HEK293 (cell line): ENCODE data around the gene WDPCP.

Source experiments
- EGR2 ChIP-seq: fragments of 450-650 bp; formaldehyde crosslinking; IDR thresholded peaks from 2 replicates; pipeline ENCODE4 v1.5.1; 2016; ENCODE audit warnings: low read depth, missing biosample characterization, missing genetic modification characterization
- PATZ1 ChIP-seq: fragments of 450-650 bp; formaldehyde crosslinking; IDR thresholded peaks from 2 replicates; pipeline ENCODE4 v1.5.1; 2016; ENCODE audit warnings: missing biosample characterization, missing genetic modification characterization
- PRDM2 ChIP-seq: fragments of 450-650 bp; formaldehyde crosslinking; IDR thresholded peaks from 2 replicates; pipeline ENCODE4 v1.5.1; 2016; ENCODE audit warnings: missing biosample characterization, missing genetic modification characterization, borderline replicate concordance
- SETDB1 ChIP-seq: IDR thresholded peaks from one replicate; pipeline ENCODE4 v1.6.1; 2017; ENCODE audit warnings: mild to moderate bottlenecking, low read length, moderate library complexity, mixed read lengths; ENCODE audit not compliant: insufficient read length
- SP2 ChIP-seq: fragments of 450-650 bp; formaldehyde crosslinking; IDR thresholded peaks from 2 replicates; pipeline ENCODE4 v1.5.1; 2016; ENCODE audit warnings: missing biosample characterization, missing genetic modification characterization
- YY1 ChIP-seq: fragments of 450-650 bp; formaldehyde crosslinking; IDR thresholded peaks from 2 replicates; pipeline ENCODE4 v1.5.1; 2018; ENCODE audit warnings: missing biosample characterization, missing genetic modification characterization
- ZEB2 ChIP-seq: fragments of 450-650 bp; formaldehyde crosslinking; IDR thresholded peaks from 2 replicates; pipeline ENCODE4 v1.5.1; 2016; ENCODE audit warnings: missing biosample characterization, missing genetic modification characterization
- ZNF146 ChIP-seq: fragments of 450-650 bp; formaldehyde crosslinking; IDR thresholded peaks from 2 replicates; pipeline ENCODE4 v1.5.1; 2016; ENCODE audit warnings: missing biosample characterization, missing genetic modification characterization
- ZNF362 ChIP-seq: fragments of 450-650 bp; formaldehyde crosslinking; IDR thresholded peaks from 2 replicates; pipeline ENCODE4 v1.5.1; 2016; ENCODE audit warnings: missing biosample characterization, missing genetic modification characterization
- ZNF366 ChIP-seq: fragments of 450-650 bp; formaldehyde crosslinking; conservative IDR thresholded peaks from 2 replicates; pipeline ENCODE4 v1.5.1; 2016; ENCODE audit warnings: missing biosample characterization, missing genetic modification characterization
- ZNF37A ChIP-seq: fragments of 450-650 bp; IDR thresholded peaks from 2 replicates; pipeline ENCODE4 v1.5.1; 2018; ENCODE audit warnings: missing biosample characterization, missing genetic modification characterization
- ZNF398 ChIP-seq: fragments of 450-650 bp; formaldehyde crosslinking; IDR thresholded peaks from 2 replicates; pipeline ENCODE4 v1.5.1; 2017; ENCODE audit warnings: missing biosample characterization, missing genetic modification characterization
- ZNF48 ChIP-seq: fragments of 450-650 bp; formaldehyde crosslinking; IDR thresholded peaks from 2 replicates; pipeline ENCODE4 v1.5.1; 2016; ENCODE audit warnings: missing biosample characterization, missing genetic modification characterization
- ZNF501 ChIP-seq: fragments of 450-650 bp; formaldehyde crosslinking; IDR thresholded peaks from 2 replicates; pipeline ENCODE4 v1.5.1; 2016; ENCODE audit warnings: missing biosample characterization, missing genetic modification characterization
- ZNF555 ChIP-seq: fragments of 450-650 bp; formaldehyde crosslinking; conservative IDR thresholded peaks from 2 replicates; pipeline ENCODE4 v1.5.1; 2017; ENCODE audit warnings: missing biosample characterization, mild to moderate bottlenecking, missing genetic modification characterization, inconsistent platforms
- ZNF629 ChIP-seq: fragments of 450-650 bp; formaldehyde crosslinking; IDR thresholded peaks from 2 replicates; pipeline ENCODE4 v1.5.1; 2017; ENCODE audit warnings: missing biosample characterization, missing genetic modification characterization
- ZNF664 ChIP-seq: fragments of 450-650 bp; formaldehyde crosslinking; IDR thresholded peaks from 2 replicates; pipeline ENCODE4 v1.5.1; 2016; ENCODE audit warnings: missing biosample characterization, missing genetic modification characterization
- ZSCAN23 ChIP-seq: fragments of 450-650 bp; formaldehyde crosslinking; IDR thresholded peaks from 2 replicates; pipeline ENCODE4 v1.5.1; 2016; ENCODE audit warnings: missing biosample characterization, missing genetic modification characterization
- TF ChIP-seq, protein P1 (sequence below): fragments of 450-650 bp; formaldehyde crosslinking; IDR thresholded peaks from 2 replicates; pipeline ENCODE4 v1.5.1; 2016; ENCODE audit warnings: missing biosample characterization, missing genetic modification characterization
- TF ChIP-seq, protein P2 (sequence below): fragments of 450-650 bp; formaldehyde crosslinking; IDR thresholded peaks from 2 replicates; pipeline ENCODE4 v1.5.1; 2016; ENCODE audit warnings: missing biosample characterization, missing genetic modification characterization
- TF ChIP-seq, protein P3 (sequence below): fragments of 450-650 bp; formaldehyde crosslinking; IDR thresholded peaks from 2 replicates; pipeline ENCODE4 v1.5.1; 2016; ENCODE audit warnings: missing biosample characterization, missing genetic modification characterization

Gene WDPCP

DNA sequence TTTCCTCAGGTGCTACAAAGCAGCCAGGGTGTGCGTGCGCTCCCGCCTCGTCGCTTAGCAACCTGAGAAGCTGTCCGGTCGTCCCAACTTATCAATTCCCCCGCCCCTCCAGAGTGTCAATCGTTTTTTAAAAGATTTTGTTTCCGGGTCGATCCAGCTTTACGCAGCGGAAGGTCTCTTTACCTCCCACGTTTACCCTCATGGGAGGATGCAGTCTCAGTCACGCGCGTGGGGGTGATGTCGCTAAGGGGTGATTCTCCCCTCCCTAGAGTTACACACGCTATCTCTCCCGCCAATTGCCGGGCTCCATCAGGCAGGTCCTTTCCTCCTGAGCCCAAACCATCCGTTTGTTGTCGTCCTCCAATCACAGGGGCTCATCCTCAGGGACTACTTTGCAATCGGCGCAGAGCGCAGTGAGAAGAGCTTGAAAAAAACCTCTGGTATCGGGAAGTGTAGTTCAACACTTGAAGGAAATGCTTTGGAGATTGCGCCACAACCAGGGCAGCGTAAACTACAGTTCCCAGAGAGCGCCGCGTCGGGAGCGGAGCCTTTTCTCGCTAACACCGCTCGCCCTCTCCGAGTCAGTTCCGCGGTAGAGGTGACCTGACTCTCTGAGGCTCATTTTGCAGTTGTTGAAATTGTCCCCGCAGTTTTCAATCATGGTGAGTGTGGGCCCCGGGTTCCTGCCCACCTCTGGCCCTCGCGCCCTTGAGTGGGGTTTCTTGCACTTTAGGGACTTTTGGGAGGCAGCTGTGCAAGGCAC is at the start of gene WDPCP, which contains the start of gene MDH1 (continued):
- TF ChIP-seq ZNF501 (peak; percentile 78; the same call in 1 of the 2 replicates), ZNF629 (tag by site-specific recombination) (peak; percentile 73), ZNF366 (tag by site-specific recombination) (peak; percentile 83), YY1 (tag by site-specific recombination) (peak; percentile 64; the same call in 1 of the 2 replicates), SP2 (tag by site-specific recombination) (peak; percentile 88), PRDM2 (tag by site-specific recombination) (no peak), PATZ1 (tag by site-specific recombination) (peak; percentile 84), SETDB1 (no peak), ZNF398 (tag by site-specific recombination) (peak; percentile 80), ZEB2 (tag by site-specific recombination) (peak; percentile 35; the same call in 1 of the 2 replicates), ZSCAN23 (tag by site-specific recombination) (no peak), ZNF362 (tag by site-specific recombination) (peak; percentile 100), ZNF48 (tag by site-specific recombination) (no peak), ZNF555 (no peak), ZNF146 (peak; percentile 77), ZNF664 (tag by site-specific recombination) (peak; percentile 67; the same call in 1 of the 2 replicates), EGR2 (tag by site-specific recombination) (peak; percentile 58), ZNF37A (tag by site-specific recombination) (no peak)
- TF ChIP-seq, protein P1, sequence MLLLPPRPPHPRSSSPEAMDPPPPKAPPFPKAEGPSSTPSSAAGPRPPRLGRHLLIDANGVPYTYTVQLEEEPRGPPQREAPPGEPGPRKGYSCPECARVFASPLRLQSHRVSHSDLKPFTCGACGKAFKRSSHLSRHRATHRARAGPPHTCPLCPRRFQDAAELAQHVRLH (tag by site-specific recombination) = peak; percentile 97
- TF ChIP-seq, protein P2, sequence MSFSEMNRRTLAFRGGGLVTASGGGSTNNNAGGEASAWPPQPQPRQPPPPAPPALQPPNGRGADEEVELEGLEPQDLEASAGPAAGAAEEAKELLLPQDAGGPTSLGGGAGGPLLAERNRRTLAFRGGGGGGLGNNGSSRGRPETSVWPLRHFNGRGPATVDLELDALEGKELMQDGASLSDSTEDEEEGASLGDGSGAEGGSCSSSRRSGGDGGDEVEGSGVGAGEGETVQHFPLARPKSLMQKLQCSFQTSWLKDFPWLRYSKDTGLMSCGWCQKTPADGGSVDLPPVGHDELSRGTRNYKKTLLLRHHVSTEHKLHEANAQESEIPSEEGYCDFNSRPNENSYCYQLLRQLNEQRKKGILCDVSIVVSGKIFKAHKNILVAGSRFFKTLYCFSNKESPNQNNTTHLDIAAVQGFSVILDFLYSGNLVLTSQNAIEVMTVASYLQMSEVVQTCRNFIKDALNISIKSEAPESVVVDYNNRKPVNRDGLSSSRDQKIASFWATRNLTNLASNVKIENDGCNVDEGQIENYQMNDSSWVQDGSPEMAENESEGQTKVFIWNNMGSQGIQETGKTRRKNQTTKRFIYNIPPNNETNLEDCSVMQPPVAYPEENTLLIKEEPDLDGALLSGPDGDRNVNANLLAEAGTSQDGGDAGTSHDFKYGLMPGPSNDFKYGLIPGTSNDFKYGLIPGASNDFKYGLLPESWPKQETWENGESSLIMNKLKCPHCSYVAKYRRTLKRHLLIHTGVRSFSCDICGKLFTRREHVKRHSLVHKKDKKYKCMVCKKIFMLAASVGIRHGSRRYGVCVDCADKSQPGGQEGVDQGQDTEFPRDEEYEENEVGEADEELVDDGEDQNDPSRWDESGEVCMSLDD (tag by site-specific recombination) = peak; percentile 35; the same call in 1 of the 2 replicates
- TF ChIP-seq, protein P3, sequence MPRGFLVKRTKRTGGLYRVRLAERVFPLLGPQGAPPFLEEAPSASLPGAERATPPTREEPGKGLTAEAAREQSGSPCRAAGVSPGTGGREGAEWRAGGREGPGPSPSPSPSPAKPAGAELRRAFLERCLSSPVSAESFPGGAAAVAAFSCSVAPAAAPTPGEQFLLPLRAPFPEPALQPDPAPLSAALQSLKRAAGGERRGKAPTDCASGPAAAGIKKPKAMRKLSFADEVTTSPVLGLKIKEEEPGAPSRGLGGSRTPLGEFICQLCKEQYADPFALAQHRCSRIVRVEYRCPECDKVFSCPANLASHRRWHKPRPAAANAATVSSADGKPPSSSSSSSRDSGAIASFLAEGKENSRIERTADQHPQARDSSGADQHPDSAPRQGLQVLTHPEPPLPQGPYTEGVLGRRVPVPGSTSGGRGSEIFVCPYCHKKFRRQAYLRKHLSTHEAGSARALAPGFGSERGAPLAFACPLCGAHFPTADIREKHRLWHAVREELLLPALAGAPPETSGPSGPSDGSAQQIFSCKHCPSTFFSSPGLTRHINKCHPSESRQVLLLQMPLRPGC (tag by site-specific recombination) = peak; percentile 79
